HG03045 (cell line): ENCODE results near the gene TMOD1.
"Not testable (repeated sequence)": the region's sequence is repeated elsewhere in the genome, so short reads cannot be mapped to it uniquely, and the experiment has no call there.

Experiments
- ATAC-seq: cut with Tn5 transposase; IDR thresholded peaks from one replicate; pipeline ENCODE4 v1.9.1; 2021; ENCODE audit warnings: mild to moderate bottlenecking, moderate library complexity; ENCODE audit not compliant: unreplicated experiment

Gene TMOD1

GRCh38 chr9:97501177-97501971 lies at the start of gene TMOD1:
Gene TMOD1 (plus strand): TSS chr9:97501666. CDS start chr9:97524189, 22,523 bp downstream.
- ATAC-seq, result peak; percentile 72

- ATAC-seq, result not testable (repeated sequence)
Observed at GRCh38 chr9:97453573-97453972, 47.9 kb upstream of the TMOD1 start.

- not testable (repeated sequence) for ATAC-seq
Observed at GRCh38 chr9:97456841-97457240, 44.6 kb upstream of the TMOD1 start.

GRCh38 chr9:97459326-97459725 lies 42.1 kb upstream of the TMOD1 start:
- ATAC-seq, result no peak

GRCh38 chr9:97462159-97462558 lies 39.3 kb upstream of the TMOD1 start:
- no peak for ATAC-seq

- no peak for ATAC-seq
Observed at GRCh38 chr9:97462914-97463313, 38.6 kb upstream of the TMOD1 start.

- peak; percentile 84 for ATAC-seq
Observed at GRCh38 chr9:97468658-97469448, 32.6 kb upstream of the TMOD1 start.

GRCh38 chr9:97470076-97470475 lies 31.4 kb upstream of the TMOD1 start:
- no peak for ATAC-seq

- no peak for ATAC-seq
Observed at GRCh38 chr9:97473717-97474116, 27.7 kb upstream of the TMOD1 start.

- ATAC-seq, result no peak
Observed at GRCh38 chr9:97474372-97474925, 27.0 kb upstream of the TMOD1 start.

- ATAC-seq, result no peak
Observed at GRCh38 chr9:97475059-97475458, 26.4 kb upstream of the TMOD1 start.

- ATAC-seq, result no peak
Observed at GRCh38 chr9:97478301-97478981, 23.0 kb upstream of the TMOD1 start.

GRCh38 chr9:97479496-97480159 lies 21.8 kb upstream of the TMOD1 start:
- ATAC-seq, result no peak

- no peak for ATAC-seq
Observed at GRCh38 chr9:97480174-97480573, 21.3 kb upstream of the TMOD1 start.

- ATAC-seq, result no peak
Observed at GRCh38 chr9:97480749-97481148, 20.7 kb upstream of the TMOD1 start.

GRCh38 chr9:97484134-97484533 lies 17.3 kb upstream of the TMOD1 start:
- no peak for ATAC-seq

- no peak for ATAC-seq
Observed at GRCh38 chr9:97487107-97487506, 14.4 kb upstream of the TMOD1 start.

GRCh38 chr9:97487861-97488260 lies 13.6 kb upstream of the TMOD1 start:
- ATAC-seq, result no peak

- ATAC-seq, result no peak
Observed at GRCh38 chr9:97491216-97491999, 10.1 kb upstream of the TMOD1 start.
